Caco-2 (cell line): ENCODE data around the gene SNHG17. TPM values are rescaled to one million over a fixed set of nuclear protein-coding genes. Genes with fewer than 3 reads are reported as not detected.
"Not testable (repeated sequence)": the region's sequence is repeated elsewhere in the genome, so short reads cannot be mapped to it uniquely, and the experiment has no call there.

Experiments
- BruUV-seq: library from RNA; stranded (reverse); fragments of 400-500 nt; replicated peaks from 2 replicates; lab custom pipeline; 2021; lab: Mats Ljungman, UMichigan
- CTCF ChIA-PET: fragments of 300-600 bp; sonication (Branson Sonifier 250); formaldehyde crosslinking; loops from one replicate; lab custom pipeline; 2022; ENCODE audit warnings: antibody characterized with exemption; lab: Charles Lee
- POLR2A ChIA-PET: fragments of 300-600 bp; sonication (Branson Sonifier 250); formaldehyde crosslinking; loops from one replicate; lab custom pipeline; 2022; ENCODE audit warnings: antibody characterized with exemption; lab: Charles Lee
- DNase-seq, 2 experiments: peaks; one replicate each; pipeline versions ENCODE4 v3.0.0 to v3.0.0-alpha.2; 2020 to 2022
- H3K27me3 ChIP-seq: replicated peaks from 2 replicates; pipeline ENCODE4 v1.6.0; 2011; ENCODE audit warnings: low read length; ENCODE audit not compliant: control insufficient read depth, insufficient read depth
- H3K36me3 ChIP-seq: 2 replicates; pipeline ENCODE4 v1.5.1; 2011; ENCODE audit warnings: low read length; ENCODE audit not compliant: control insufficient read depth, insufficient read depth
- H3K4me1 ChIP-seq: fragments of 250-450 bp; sonication (Bioruptor Pico); 2 replicates; pipeline ENCODE4 v1.5.1; 2020; ENCODE audit warnings: mild to moderate bottlenecking
- H3K4me3 ChIP-seq: 2 replicates; pipeline ENCODE4 v1.5.1; 2011; ENCODE audit warnings: low read depth, mild to moderate bottlenecking, control low read depth, low read length
- H3K9me3 ChIP-seq: fragments of 250-450 bp; sonication (Bioruptor Pico); 2 replicates; pipeline ENCODE4 v1.5.1; 2020; ENCODE audit warnings: mild to moderate bottlenecking, moderate library complexity
- H3K27ac Mint-ChIP-seq: one replicate; pipeline ENCODE4 v1.8.0; 2022; ENCODE audit warnings: mixed read lengths; ENCODE audit not compliant: unreplicated experiment
- H3K27me3 Mint-ChIP-seq: one replicate; pipeline ENCODE4 v1.8.0; 2022; ENCODE audit warnings: mixed read lengths; ENCODE audit not compliant: insufficient read depth, unreplicated experiment
- H3K36me3 Mint-ChIP-seq: one replicate; pipeline ENCODE4 v1.8.0; 2022; ENCODE audit warnings: mild to moderate bottlenecking, mixed read lengths; ENCODE audit not compliant: insufficient read depth, unreplicated experiment
- H3K4me1 Mint-ChIP-seq: one replicate; pipeline ENCODE4 v1.8.0; 2022; ENCODE audit warnings: low read depth, mixed read lengths; ENCODE audit not compliant: unreplicated experiment
- H3K4me3 Mint-ChIP-seq: one replicate; pipeline ENCODE4 v1.8.0; 2022; ENCODE audit warnings: mild to moderate bottlenecking, moderate library complexity, mixed read lengths; ENCODE audit not compliant: unreplicated experiment
- H3K9me3 Mint-ChIP-seq: one replicate; pipeline ENCODE4 v1.8.0; 2022; ENCODE audit warnings: mixed read lengths; ENCODE audit not compliant: unreplicated experiment
- intact Hi-C: fragments of 100-400 bp; cut with micrococcal nuclease; formaldehyde crosslinking; loops from one replicate; pipeline ENCODE4 v1.10.0; 2022; ENCODE audit not compliant: unreplicated experiment
- total RNA-seq: library from RNA; stranded (reverse); gene quantifications from 2 replicates; pipeline ENCODE4 v1.2.3, GENCODE V29; 2022
- TF ChIP-seq, protein P1 (sequence below), 2 experiments: fragments of 200-600 bp in 1 of 2; IDR thresholded peaks; 1 replicate in 1 of 2; 2 replicates in 1 of 2; pipeline versions ENCODE4 v1.5.1 to v1.8.0; 2011 to 2022; ENCODE audit warnings: antibody characterized with exemption in 1 of 2, control low read depth in 1 of 2, inconsistent platforms in 1 of 2, low read depth in 1 of 2, low read length in 1 of 2, mild to moderate bottlenecking in 1 of 2, moderate library complexity in 1 of 2; ENCODE audit not compliant: insufficient read depth in 1 of 2, severe bottlenecking in 1 of 2, unreplicated experiment in 1 of 2

Gene SNHG17
- total RNA-seq, 1 experiment from 2014 or later: 362 TPM

DNA sequence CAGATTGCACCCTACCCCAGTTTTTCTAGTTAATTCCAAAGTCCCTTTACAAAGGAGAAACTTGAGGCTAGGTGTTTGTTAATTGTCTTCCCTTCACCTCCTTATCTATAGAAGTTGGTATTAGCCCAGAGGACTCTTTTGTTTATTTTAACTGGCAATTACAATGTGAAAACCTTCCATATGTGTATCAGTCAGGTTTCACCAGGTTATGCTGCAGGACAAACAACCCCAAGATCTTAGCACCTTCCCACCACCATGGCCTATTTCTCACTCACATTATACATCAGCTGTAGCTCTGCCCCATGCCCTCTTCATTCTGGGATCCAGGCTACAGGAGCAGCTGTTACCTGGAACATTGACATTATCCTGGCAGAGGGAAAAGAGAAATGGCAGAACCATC, 31.1 kb downstream of the SNHG17 start:
- Mint-ChIP-seq H3K36me3 (no peaks in the 10 kb centered on the region), H3K27ac (no peak overlapping the region), H3K27me3 (no peaks in the 10 kb centered on the region), H3K4me1 (peaks cover 13% of the 10 kb centered on the region), H3K9me3 (no peaks in the 10 kb centered on the region), H3K4me3 (no peak overlapping the region)
- no TSS peak for BruUV-seq
- TF ChIP-seq, protein P1, sequence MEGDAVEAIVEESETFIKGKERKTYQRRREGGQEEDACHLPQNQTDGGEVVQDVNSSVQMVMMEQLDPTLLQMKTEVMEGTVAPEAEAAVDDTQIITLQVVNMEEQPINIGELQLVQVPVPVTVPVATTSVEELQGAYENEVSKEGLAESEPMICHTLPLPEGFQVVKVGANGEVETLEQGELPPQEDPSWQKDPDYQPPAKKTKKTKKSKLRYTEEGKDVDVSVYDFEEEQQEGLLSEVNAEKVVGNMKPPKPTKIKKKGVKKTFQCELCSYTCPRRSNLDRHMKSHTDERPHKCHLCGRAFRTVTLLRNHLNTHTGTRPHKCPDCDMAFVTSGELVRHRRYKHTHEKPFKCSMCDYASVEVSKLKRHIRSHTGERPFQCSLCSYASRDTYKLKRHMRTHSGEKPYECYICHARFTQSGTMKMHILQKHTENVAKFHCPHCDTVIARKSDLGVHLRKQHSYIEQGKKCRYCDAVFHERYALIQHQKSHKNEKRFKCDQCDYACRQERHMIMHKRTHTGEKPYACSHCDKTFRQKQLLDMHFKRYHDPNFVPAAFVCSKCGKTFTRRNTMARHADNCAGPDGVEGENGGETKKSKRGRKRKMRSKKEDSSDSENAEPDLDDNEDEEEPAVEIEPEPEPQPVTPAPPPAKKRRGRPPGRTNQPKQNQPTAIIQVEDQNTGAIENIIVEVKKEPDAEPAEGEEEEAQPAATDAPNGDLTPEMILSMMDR (IDR thresholded peaks at IDR 0.05; ENCODE audit: insufficient read depth in 1 of 2, low read depth in 1 of 2, low read length in 1 of 2, severe bottlenecking in 1 of 2, unreplicated experiment in 1 of 2): no peak
- Histone ChIP-seq H3K36me3 (no peaks in the 10 kb centered on the region), H3K9me3 (peaks cover 6% of the 10 kb centered on the region; the same call in 1 of the 2 replicates), H3K27me3 (no peaks in the 10 kb centered on the region), H3K4me3 (no peak overlapping the region), H3K4me1 (peaks cover 11% of the 10 kb centered on the region; the same call in 1 of the 2 replicates)
- intact Hi-C loops: no loop called here
- no peak for DNase-seq
- ChIA-PET CTCF (interaction anchor here (1.7 kb wide), 1 partner anchor 65 kb away, joined by 5 read pairs; no protein-coding TSS in a partner anchor), POLR2A (no interaction called here)

DNA sequence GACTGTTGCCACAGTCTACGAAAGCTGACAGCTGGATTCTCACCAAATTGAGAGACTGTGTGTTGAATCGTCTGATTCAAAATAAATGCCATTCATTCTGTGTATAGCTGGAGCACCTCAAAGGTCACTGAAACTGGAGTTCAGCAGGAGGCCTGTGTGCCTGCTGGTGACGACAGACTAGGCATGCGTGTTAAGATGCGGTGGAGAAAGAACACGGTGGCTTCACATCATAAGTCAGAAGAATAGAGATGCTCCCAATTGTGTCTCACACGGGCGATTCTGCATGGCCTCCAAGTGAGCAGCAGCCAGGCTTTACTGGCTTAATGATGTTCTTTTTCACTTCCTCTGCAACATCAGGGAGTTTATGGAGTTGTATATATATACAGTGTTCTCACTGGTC, 32.3 kb downstream of the SNHG17 start:
- no peaks in the 10 kb centered on the region for H3K27me3 ChIP-seq
- CTCF ChIA-PET: interaction anchor here (1.7 kb wide), 1 partner anchor 64 kb away, joined by 5 read pairs; no protein-coding TSS in a partner anchor
- POLR2A ChIA-PET: no interaction called here

GRCh38 chr20:38402089-38402488, 33.0 kb downstream of the SNHG17 start:
- intact Hi-C loops: no loop called here
- Histone ChIP-seq H3K36me3 (no peaks in the 10 kb centered on the region), H3K27me3 (no peaks in the 10 kb centered on the region), H3K9me3 (peaks cover 6% of the 10 kb centered on the region; the same call in 1 of the 2 replicates), H3K4me3 (no peak overlapping the region), H3K4me1 (no peaks in the 10 kb centered on the region)
- Mint-ChIP-seq H3K9me3 (no peaks in the 10 kb centered on the region), H3K27ac (no peak overlapping the region), H3K36me3 (no peaks in the 10 kb centered on the region), H3K4me1 (no peaks in the 10 kb centered on the region), H3K27me3 (no peaks in the 10 kb centered on the region), H3K4me3 (no peak overlapping the region)
- TF ChIP-seq, protein P1 (IDR thresholded peaks at IDR 0.05; ENCODE audit: insufficient read depth in 1 of 2, low read depth in 1 of 2, low read length in 1 of 2, severe bottlenecking in 1 of 2, unreplicated experiment in 1 of 2): no peak
- ChIA-PET POLR2A (no interaction called here), CTCF (interaction anchor here (1.7 kb wide), 1 partner anchor 63 kb away, joined by 5 read pairs; no protein-coding TSS in a partner anchor)
- BruUV-seq: no TSS peak
- peak in 1 of 2 experiments; percentile 37 for DNase-seq

More for the DNA sequence above, 32.3 kb downstream of the SNHG17 start:
- H3K4me3 Mint-ChIP-seq: no peak overlapping the region
- Histone ChIP-seq H3K4me3 (no peak overlapping the region), H3K36me3 (no peaks in the 10 kb centered on the region), H3K4me1 (peaks cover 2% of the 10 kb centered on the region; the same call in 1 of the 2 replicates), H3K9me3 (peaks cover 6% of the 10 kb centered on the region; the same call in 1 of the 2 replicates)
- H3K9me3 Mint-ChIP-seq: no peaks in the 10 kb centered on the region
- BruUV-seq: no TSS peak
- no peaks in the 10 kb centered on the region for H3K36me3 Mint-ChIP-seq
- no peak for DNase-seq
- no peaks in the 10 kb centered on the region for H3K27me3 Mint-ChIP-seq
- intact Hi-C loops: no loop called here
- TF ChIP-seq, protein P1 (IDR thresholded peaks at IDR 0.05; ENCODE audit: insufficient read depth in 1 of 2, low read depth in 1 of 2, low read length in 1 of 2, severe bottlenecking in 1 of 2, unreplicated experiment in 1 of 2): no peak
- peaks cover 2% of the 10 kb centered on the region for H3K4me1 Mint-ChIP-seq
- no peak overlapping the region for H3K27ac Mint-ChIP-seq

DNA sequence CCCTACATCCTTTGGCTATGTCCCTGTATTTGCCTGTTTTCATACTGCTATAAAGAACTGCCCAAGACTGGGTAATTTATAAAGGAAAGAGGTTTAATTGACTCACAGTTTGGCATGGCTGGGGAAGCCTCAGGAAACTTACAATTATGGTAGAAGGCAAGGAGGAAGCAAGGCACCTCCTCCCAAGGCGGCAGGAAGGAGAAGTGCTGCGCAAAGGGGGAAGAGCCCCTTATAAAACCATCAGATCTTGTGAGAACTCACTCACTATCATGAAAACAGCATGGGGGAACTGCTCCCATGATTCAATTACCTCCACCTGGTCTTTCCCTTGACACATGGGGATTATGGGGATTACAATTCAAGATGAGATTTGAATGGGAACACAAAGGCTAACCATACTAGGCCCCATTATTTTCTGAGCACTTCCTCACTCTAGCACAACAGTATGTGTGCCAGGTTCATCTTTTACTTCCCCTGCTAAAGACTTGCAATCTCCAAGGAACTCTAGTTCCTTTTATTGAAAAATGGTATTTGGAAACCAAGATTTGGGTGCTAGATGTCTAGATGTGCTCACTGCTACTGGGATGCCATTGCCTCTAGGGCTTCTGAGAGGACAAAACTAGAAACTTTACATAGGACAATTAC, 39.3 kb downstream of the SNHG17 start:
- H3K4me3 ChIP-seq, H3K4me1 ChIP-seq, DNase-seq, H3K9me3 ChIP-seq, intact Hi-C loops, POLR2A ChIA-PET, H3K36me3 ChIP-seq, H3K27ac Mint-ChIP-seq, H3K36me3 Mint-ChIP-seq, BruUV-seq, CTCF ChIA-PET, H3K9me3 Mint-ChIP-seq, H3K4me3 Mint-ChIP-seq, H3K27me3 Mint-ChIP-seq, H3K27me3 ChIP-seq, H3K4me1 Mint-ChIP-seq: not testable (repeated sequence)
